SU-DHL-6 (cell line): ENCODE measurements around the gene MED10.

Experiments
- CTCF ChIP-seq: fragments of 200-600 bp; sonication (generic); IDR thresholded peaks from one replicate; pipeline ENCODE4 v1.5.1; 2017; ENCODE audit warnings: antibody characterized with exemption, mild to moderate bottlenecking, low read length, moderate library complexity; ENCODE audit not compliant: insufficient read depth, poor library complexity, severe bottlenecking
- EZH2phosphoT487 ChIP-seq: fragments of 200-600 bp; sonication (generic), shearing (Covaris generic); conservative IDR thresholded peaks from 2 replicates; pipeline ENCODE4 v1.6.1; 2018; ENCODE audit warnings: mild to moderate bottlenecking, antibody characterized with exemption, low read length, moderate library complexity, mixed read lengths

- no peak for TF ChIP-seq CTCF
- no peak for TF ChIP-seq EZH2phosphoT487
Observed at GRCh38 chr5:6347165-6347564, 31.2 kb downstream of the MED10 start.
